ENCODE results near the gene HES6.

Gene HES6

GRCh38 chr2:238190445-238190844 is 49.4 kb downstream of the HES6 start:
- Histone ChIP-seq H3K9ac (ENCODE audit: low read length) (no peak overlapping the region), H2AK5ac (ENCODE audit: low read length) (no peak overlapping the region), H3K4me2 (ENCODE audit: low read length) (no peak overlapping the region), H3K4ac (ENCODE audit: low read depth, low read length) (no peak overlapping the region), H3K56ac (ENCODE audit: low read length) (no peak overlapping the region), H3K79me1 (ENCODE audit: low read length) (peaks cover 4% of the 10 kb centered on the region), H4K5ac (ENCODE audit: low read length) (no peak overlapping the region), H3K18ac (ENCODE audit: low read length) (no peak overlapping the region), H3K27me3 (ENCODE audit: insufficient read depth, low read length, poor library complexity) (no peaks in the 10 kb centered on the region), H4K8ac (ENCODE audit: low read depth, low read length) (no peak overlapping the region), H3K4me1 (ENCODE audit: control insufficient read depth, low read depth, low read length) (no peaks in the 10 kb centered on the region), H3K27ac (ENCODE audit: low read depth, low read length) (no peak overlapping the region), H3K36me3 (ENCODE audit: control insufficient read depth, insufficient read depth, low read length) (peaks cover 20% of the 10 kb centered on the region), H2BK120ac (ENCODE audit: low read depth, low read length) (no peak overlapping the region), H2BK15ac (replicated peaks; ENCODE audit: low read depth) (no peak overlapping the region), H3K23ac (ENCODE audit: low read length) (no peak overlapping the region), H3K4me3 (ENCODE audit: low read length) (no peak overlapping the region), H2BK5ac (ENCODE audit: low read length) (no peak overlapping the region), H3K79me2 (ENCODE audit: control insufficient read depth, insufficient read depth, low read length) (peaks cover 2% of the 10 kb centered on the region)
- no CpG with 5 or more reads among the region's 2 CpGs for WGBS (ENCODE audit: extremely low coverage, insufficient coverage, low lambda C conversion rate)
- DNase-seq = no peak
